NCI-H1417 treated with DMSO at 0.1 percent for 48 hours (cell line): ENCODE results near the gene DHDDS.
A peak's percentile ranks its signal among the peaks of the same experiment; 100 is the strongest.

Source experiments
- DNase-seq: peaks from one replicate; lab custom pipeline; 2025; lab: John Stamatoyannopoulos, UW

The DHDDS gene

GRCh38 chr1:26417111-26417759 is 14.9 kb upstream of the DHDDS start:
- no peak for DNase-seq

- DNase-seq: no peak
Observed at GRCh38 chr1:26418865-26419349, 13.2 kb upstream of the DHDDS start.

- DNase-seq: no peak
Observed at GRCh38 chr1:26419494-26419893, 12.6 kb upstream of the DHDDS start.

GRCh38 chr1:26429721-26430120 is 2.4 kb upstream of the DHDDS start:
- DNase-seq: no peak

- no peak for DNase-seq
Observed at GRCh38 chr1:26432793-26433192, 672 bp downstream of the DHDDS start.

GRCh38 chr1:26434161-26434752 is 2.1 kb downstream of the DHDDS start:
- DNase-seq: no peak

GRCh38 chr1:26438041-26438440 is 5.9 kb downstream of the DHDDS start:
- no peak for DNase-seq

GRCh38 chr1:26440259-26440658 is 8.1 kb downstream of the DHDDS start:
- no peak for DNase-seq

- no peak for DNase-seq
Observed at GRCh38 chr1:26449868-26450267, 17.7 kb downstream of the DHDDS start.

GRCh38 chr1:26450908-26451307 is 18.8 kb downstream of the DHDDS start:
- DNase-seq: no peak

GRCh38 chr1:26452459-26453183 is 20.5 kb downstream of the DHDDS start:
- no peak for DNase-seq

GRCh38 chr1:26459148-26459547 is 27.0 kb downstream of the DHDDS start:
- no peak for DNase-seq

- DNase-seq: no peak
Observed at GRCh38 chr1:26459573-26460031, 27.5 kb downstream of the DHDDS start.

- DNase-seq: no peak
Observed at GRCh38 chr1:26468911-26469310, 36.8 kb downstream of the DHDDS start.

GRCh38 chr1:26469558-26469957 is 37.4 kb downstream of the DHDDS start:
- peak; percentile 67 for DNase-seq

GRCh38 chr1:26470878-26471497 is 38.9 kb downstream of the DHDDS start:
- no peak for DNase-seq

GRCh38 chr1:26471498-26472319 is 39.6 kb downstream of the DHDDS start:
- DNase-seq: no peak

- DNase-seq: peak; percentile 71
Observed at GRCh38 chr1:26472320-26472900, 40.3 kb downstream of the DHDDS start, which contains the start of gene HMGN2. Gene HMGN2 (plus strand): TSS chr1:26472440. CDS start chr1:26472613, 173 bp downstream.

- peak; percentile 71 for DNase-seq
Observed at GRCh38 chr1:26472901-26473845, 41.1 kb downstream of the DHDDS start.

- no peak for DNase-seq
Observed at GRCh38 chr1:26474818-26475217, 42.7 kb downstream of the DHDDS start.
